CD14-positive monocyte (primary cell): Measurements from ENCODE around the gene KCTD18. TPM values are rescaled to one million over a fixed set of nuclear protein-coding genes. Genes with fewer than 3 reads are reported as not detected.

ENCODE experiments used
- DNase-seq, 3 donors: peaks; one replicate each; pipeline ENCODE4 v3.0.0-alpha.2; 2011 to 2022
- H2AFZ ChIP-seq: 2 replicates; pipeline ENCODE4 v1.6.0; 2012; ENCODE audit warnings: mild to moderate bottlenecking, low read depth, low read length, inconsistent platforms; ENCODE audit not compliant: insufficient read depth, poor library complexity, severe bottlenecking
- H3K27ac ChIP-seq, 2 donors: 1 replicate in 1 of 2; 2 replicates in 1 of 2; pipeline ENCODE4 v1.5.1; 2012 to 2013; ENCODE audit warnings: low read length in 2 of 2, control low read depth in 1 of 2, inconsistent platforms in 1 of 2, low read depth in 1 of 2, mild to moderate bottlenecking in 1 of 2
- H3K27me3 ChIP-seq, 2 donors: one replicate each; pipeline versions ENCODE4 v1.6.0 to v1.6.1; 2011 to 2013; ENCODE audit warnings: low read length in 2 of 2; ENCODE audit not compliant: control insufficient read depth in 2 of 2, insufficient read depth in 2 of 2
- H3K36me3 ChIP-seq, 2 donors: replicated peaks in 1 of 2; 1 replicate in 1 of 2; 2 replicates in 1 of 2; pipeline versions ENCODE4 v1.5.1 to v1.6.1; 2012 to 2013; ENCODE audit warnings: low read length in 2 of 2, control low read depth in 1 of 2, inconsistent platforms in 1 of 2, mild to moderate bottlenecking in 1 of 2; ENCODE audit not compliant: insufficient read depth in 2 of 2, control insufficient read depth in 1 of 2
- H3K4me1 ChIP-seq, 2 donors: 1 replicate in 1 of 2; 2 replicates in 1 of 2; pipeline versions ENCODE4 v1.5.1 to v1.6.1; 2012 to 2013; ENCODE audit warnings: low read length in 2 of 2, control low read depth in 1 of 2, inconsistent platforms in 1 of 2, mild to moderate bottlenecking in 1 of 2, moderate library complexity in 1 of 2; ENCODE audit not compliant: insufficient read depth in 2 of 2, control insufficient read depth in 1 of 2
- H3K4me2 ChIP-seq: replicated peaks from 2 replicates; pipeline ENCODE3; 2012; ENCODE audit warnings: low read length, moderate library complexity, mild to moderate bottlenecking; ENCODE audit not compliant: poor library complexity, severe bottlenecking; ENCODE audit errors: extremely low read depth
- H3K4me3 ChIP-seq, 3 experiments: fragments of 200-600 bp in 1 of 3; sonication (generic) in 1 of 3; replicated peaks in 1 of 3; 1 replicate in 2 of 3; 2 replicates in 1 of 3; pipeline ENCODE4 v1.5.1; 2011 to 2013; ENCODE audit warnings: low read length in 3 of 3, mild to moderate bottlenecking in 3 of 3, control low read depth in 2 of 3, low read depth in 2 of 3, inconsistent platforms in 1 of 3, moderate library complexity in 1 of 3
- H3K79me2 ChIP-seq: 2 replicates; pipeline ENCODE4 v1.6.0; 2012; ENCODE audit warnings: mild to moderate bottlenecking, control low read depth, inconsistent platforms, low read length, moderate library complexity; ENCODE audit not compliant: insufficient read depth
- H3K9ac ChIP-seq: 2 replicates; pipeline ENCODE4 v1.6.0; 2017; ENCODE audit warnings: low read length, mild to moderate bottlenecking; ENCODE audit not compliant: insufficient read depth, poor library complexity, severe bottlenecking
- H3K9me3 ChIP-seq, 2 donors: replicated peaks in 1 of 2; 1 replicate in 1 of 2; 2 replicates in 1 of 2; pipeline versions ENCODE4 v1.5.1 to v1.6.1; 2012 to 2013; ENCODE audit warnings: low read length in 2 of 2, control low read depth in 1 of 2; ENCODE audit not compliant: control insufficient read depth in 1 of 2, insufficient read depth in 1 of 2
- H4K20me1 ChIP-seq: 2 replicates; pipeline ENCODE4 v1.6.0; 2012; ENCODE audit warnings: mild to moderate bottlenecking, low read length, control low read depth, moderate library complexity; ENCODE audit not compliant: insufficient read depth
- H3K27ac Mint-ChIP-seq, 7 donors: one replicate each; pipeline ENCODE4 v1.8.0; 2020; ENCODE audit warnings: mild to moderate bottlenecking in 7 of 7, mixed read lengths in 7 of 7, moderate library complexity in 6 of 7, inconsistent platforms in 2 of 7
- H3K27me3 Mint-ChIP-seq, 3 donors: one replicate each; pipeline ENCODE4 v1.8.0; 2021 to 2022; ENCODE audit warnings: low read depth in 3 of 3, mild to moderate bottlenecking in 3 of 3, mixed read lengths in 3 of 3, moderate library complexity in 3 of 3, inconsistent platforms in 1 of 3
- H3K36me3 Mint-ChIP-seq, 2 donors: one replicate each; pipeline ENCODE4 v1.8.0; 2020; ENCODE audit warnings: mixed read lengths in 2 of 2, inconsistent platforms in 1 of 2, mild to moderate bottlenecking in 1 of 2
- H3K4me1 Mint-ChIP-seq: one replicate; pipeline ENCODE4 v1.8.0; 2020; ENCODE audit warnings: mild to moderate bottlenecking, mixed read lengths
- H3K4me3 Mint-ChIP-seq, 2 donors: one replicate each; pipeline ENCODE4 v1.8.0; 2020; ENCODE audit warnings: mild to moderate bottlenecking in 2 of 2, mixed read lengths in 2 of 2, moderate library complexity in 1 of 2
- H3K9me3 Mint-ChIP-seq, 7 donors: one replicate each; pipeline ENCODE4 v1.8.0; 2020 to 2022; ENCODE audit warnings: mixed read lengths in 7 of 7, mild to moderate bottlenecking in 6 of 7, moderate library complexity in 6 of 7, inconsistent platforms in 2 of 7
- CTCF ChIP-seq: fragments of 200-600 bp; IDR thresholded peaks from one replicate; pipeline ENCODE4 v1.8.0; 2022; ENCODE audit warnings: antibody characterized with exemption, mild to moderate bottlenecking
- WGBS: methylation state at CpG from one replicate; pipeline ENCODE4 v1.1.5; 2013; ENCODE audit warnings: missing lambda C conversion rate; ENCODE audit not compliant: insufficient coverage; 5-methylcytosine and 5-hydroxymethylcytosine counted together
- intact Hi-C, 2 donors: fragments of 100-400 bp; cut with micrococcal nuclease; formaldehyde crosslinking; loops; one replicate each; pipeline versions ENCODE4 v1.15.0 to v1.15.1; 2023
- polyA plus RNA-seq, 3 donors: library from polyadenylated mRNA; depleted of rRNA in 1 of 3; unstranded in 2 of 3; stranded (reverse) in 1 of 3; fragments of 300-500 nt in 2 of 3; fragments of >200 nt in 1 of 3; fragmentation: Illumina TruSeq in 2 of 3; gene quantifications; 1 replicate in 2 of 3; 2 replicates in 1 of 3; pipeline ENCODE4 v1.2.3, GENCODE V29; 2012 to 2021

The KCTD18 gene
- polyA plus RNA-seq, 3 donors = 9.7 to 14.6 (median 11.8) TPM

DNA sequence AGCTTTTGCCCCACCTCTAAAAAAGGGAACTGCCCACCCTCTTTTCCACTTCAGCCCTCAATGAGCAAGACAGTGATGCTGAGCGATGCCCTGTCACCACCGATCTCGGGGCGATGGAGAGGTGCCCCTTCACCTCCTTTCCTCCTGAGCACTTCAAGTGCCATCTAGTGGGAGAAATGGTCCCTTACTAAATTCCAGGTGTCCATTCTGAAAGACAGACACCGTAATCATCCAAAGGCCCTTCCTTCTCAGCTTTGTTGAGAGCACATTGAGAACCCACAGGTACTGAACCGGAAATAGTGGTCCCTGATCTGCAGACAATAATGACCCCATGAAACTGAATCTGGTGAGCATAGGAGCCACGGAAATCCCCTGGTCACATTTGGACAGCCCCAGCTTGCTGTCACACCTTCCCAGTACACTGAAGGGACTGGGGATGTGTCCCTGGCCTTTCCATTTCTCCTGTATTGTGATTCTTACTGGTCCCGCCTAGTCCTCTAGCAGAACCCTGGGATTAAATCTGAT lies 38.5 kb downstream of the KCTD18 start:
- Mint-ChIP-seq H3K27me3 (no peaks in the 10 kb centered on the region), H3K4me1 (peaks cover 3% of the 10 kb centered on the region), H3K4me3 (no peak overlapping the region), H3K27ac (peak overlapping the region in 1 of 7 donors; percentile 32), H3K9me3 (no peaks in the 10 kb centered on the region), H3K36me3 (peaks cover 24 to 31% of the 10 kb centered on the region in 2 donors)
- Histone ChIP-seq H3K27ac (no peak overlapping the region), H4K20me1 (no peaks in the 10 kb centered on the region), H3K27me3 (no peaks in the 10 kb centered on the region), H3K9ac (no peak overlapping the region), H3K4me3 (no peak overlapping the region), H3K4me1 (no peaks in the 10 kb centered on the region), H3K4me2 (no peak overlapping the region), H3K9me3 (no peaks in the 10 kb centered on the region), H2AFZ (no peak overlapping the region), H3K36me3 (peaks cover 0 to 37% of the 10 kb centered on the region in 2 donors), H3K79me2 (no peaks in the 10 kb centered on the region)
- DNase-seq = peak in 1 of 3 donors; percentile 24
- 69% methylated on average over 6 of the region's 8 CpGs for WGBS
- intact Hi-C loops = loop anchor here in 1 of 2 donors (5.0 kb wide), 1 partner anchor 489 kb away; no protein-coding TSS in a partner anchor
- TF ChIP-seq CTCF = peak; percentile 30

DNA sequence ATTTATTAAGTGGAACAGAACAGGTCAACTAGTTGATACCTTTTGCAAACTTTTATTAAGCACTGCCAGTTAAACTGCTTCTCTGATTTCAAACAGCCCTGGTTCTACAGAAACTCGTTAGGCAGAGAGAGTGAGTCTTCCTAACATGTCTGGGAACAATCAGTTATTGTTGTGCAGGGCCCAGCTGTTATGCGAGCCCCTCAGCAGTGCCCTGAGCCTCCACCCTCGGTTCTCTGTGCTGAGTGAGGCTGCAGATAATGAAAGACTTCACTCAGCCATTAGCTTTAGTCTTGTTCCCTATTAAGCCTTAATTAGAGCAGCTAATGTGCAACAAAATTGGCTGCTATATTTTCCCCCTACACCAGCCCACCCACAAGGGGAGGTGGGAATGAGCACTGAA lies 39.6 kb downstream of the KCTD18 start:
- H3K36me3 ChIP-seq = peaks cover 0 to 37% of the 10 kb centered on the region in 2 donors
- H3K4me1 Mint-ChIP-seq = peaks cover 3% of the 10 kb centered on the region
- H3K27ac ChIP-seq = no peak overlapping the region
- H3K27me3 ChIP-seq = no peaks in the 10 kb centered on the region
- H4K20me1 ChIP-seq = no peaks in the 10 kb centered on the region
- H3K4me3 Mint-ChIP-seq = no peak overlapping the region
- H2AFZ ChIP-seq = no peak overlapping the region
- no peaks in the 10 kb centered on the region for H3K4me1 ChIP-seq
- TF ChIP-seq CTCF = no peak
- no peaks in the 10 kb centered on the region for H3K27me3 Mint-ChIP-seq
- no peak overlapping the region for H3K27ac Mint-ChIP-seq
- no peaks in the 10 kb centered on the region for H3K79me2 ChIP-seq
- H3K4me2 ChIP-seq = no peak overlapping the region
- no peak for DNase-seq
- no peak overlapping the region for H3K9ac ChIP-seq
- H3K9me3 Mint-ChIP-seq = no peaks in the 10 kb centered on the region
- WGBS = 90% methylated on average over 3 of the region's 3 CpGs
- peaks cover 24 to 30% of the 10 kb centered on the region in 2 donors for H3K36me3 Mint-ChIP-seq
- no peak overlapping the region for H3K4me3 ChIP-seq
- H3K9me3 ChIP-seq = no peaks in the 10 kb centered on the region
- intact Hi-C loops = loop anchor here in 1 of 2 donors (5.0 kb wide), 1 partner anchor 488 kb away; no protein-coding TSS in a partner anchor
